ENCODE results near the gene PRR11.

Gene PRR11

GRCh38 chr17:59155439-59156177 lies at the start of gene PRR11:
PRR11 (plus strand) TSS chr17:59155746; CDS start chr17:59169753, 14,007 bp downstream.
- peak within 1 kb of the TSS; percentile 83 for H3K4me3 ChIP-seq (ENCODE audit: low read length)
- DNase-seq (ENCODE audit: low read depth) = peak; percentile 100
- TF ChIP-seq CTCF (IDR thresholded peaks at IDR 0.05; ENCODE audit: insufficient read depth, low read depth, low read length, missing control alignments) = no peak

GRCh38 chr17:59105852-59106462 lies 49.6 kb upstream of the PRR11 start:
- peak overlapping the region; percentile 84 for H3K4me3 ChIP-seq (ENCODE audit: low read length)
- no peak for TF ChIP-seq CTCF (IDR thresholded peaks at IDR 0.05; ENCODE audit: insufficient read depth, low read depth, low read length, missing control alignments)
- DNase-seq (ENCODE audit: low read depth) = peak; percentile 60

GRCh38 chr17:59106463-59107305 lies 48.9 kb upstream of the PRR11 start, which contains the start of gene TRIM37:
TRIM37 (minus strand) TSS chr17:59106880; CDS start chr17:59106461, 419 bp downstream.
- H3K4me3 ChIP-seq (ENCODE audit: low read length) = peak within 1 kb of the TSS; percentile 84
- DNase-seq (ENCODE audit: low read depth) = peak; percentile 99
- TF ChIP-seq CTCF (IDR thresholded peaks at IDR 0.05; ENCODE audit: insufficient read depth, low read depth, low read length, missing control alignments) = peak; percentile 29

- no peak for DNase-seq (ENCODE audit: low read depth)
- peak overlapping the region; percentile 84 for H3K4me3 ChIP-seq (ENCODE audit: low read length)
- TF ChIP-seq CTCF (IDR thresholded peaks at IDR 0.05; ENCODE audit: insufficient read depth, low read depth, low read length, missing control alignments) = no peak
Observed at GRCh38 chr17:59107306-59107670, 48.3 kb upstream of the PRR11 start.

- H3K4me3 ChIP-seq (ENCODE audit: low read length) = no peak overlapping the region
- DNase-seq (ENCODE audit: low read depth) = no peak
- TF ChIP-seq CTCF (IDR thresholded peaks at IDR 0.05; ENCODE audit: insufficient read depth, low read depth, low read length, missing control alignments) = no peak
Observed at GRCh38 chr17:59108400-59109102, 47.0 kb upstream of the PRR11 start.

- DNase-seq (ENCODE audit: low read depth) = no peak
- TF ChIP-seq CTCF (IDR thresholded peaks at IDR 0.05; ENCODE audit: insufficient read depth, low read depth, low read length, missing control alignments) = no peak
- no peak overlapping the region for H3K4me3 ChIP-seq (ENCODE audit: low read length)
Observed at GRCh38 chr17:59110973-59111372, 44.6 kb upstream of the PRR11 start.
